ACHN (cell line): ENCODE results near the gene EFNA4.
A peak's percentile ranks its signal among the peaks of the same experiment; 100 is the strongest.

Source experiments
- DNase-seq: peaks from one replicate; pipeline ENCODE4 v3.0.0-alpha.2; 2015
- in situ Hi-C: cut with HindIII; loops from 2 replicates; pipeline ENCODE4 v1.10.0; 2017; ENCODE audit warnings: low sequenced_read_pairs, low pct_ligation_motif_present, low pct_unique_long_range_greater_than_20kb

Gene EFNA4

GRCh38 chr1:155049651-155050559 is 13.6 kb upstream of the EFNA4 start:
- in situ Hi-C loops, result no loop called here
- peak; percentile 42 for DNase-seq

DNA sequence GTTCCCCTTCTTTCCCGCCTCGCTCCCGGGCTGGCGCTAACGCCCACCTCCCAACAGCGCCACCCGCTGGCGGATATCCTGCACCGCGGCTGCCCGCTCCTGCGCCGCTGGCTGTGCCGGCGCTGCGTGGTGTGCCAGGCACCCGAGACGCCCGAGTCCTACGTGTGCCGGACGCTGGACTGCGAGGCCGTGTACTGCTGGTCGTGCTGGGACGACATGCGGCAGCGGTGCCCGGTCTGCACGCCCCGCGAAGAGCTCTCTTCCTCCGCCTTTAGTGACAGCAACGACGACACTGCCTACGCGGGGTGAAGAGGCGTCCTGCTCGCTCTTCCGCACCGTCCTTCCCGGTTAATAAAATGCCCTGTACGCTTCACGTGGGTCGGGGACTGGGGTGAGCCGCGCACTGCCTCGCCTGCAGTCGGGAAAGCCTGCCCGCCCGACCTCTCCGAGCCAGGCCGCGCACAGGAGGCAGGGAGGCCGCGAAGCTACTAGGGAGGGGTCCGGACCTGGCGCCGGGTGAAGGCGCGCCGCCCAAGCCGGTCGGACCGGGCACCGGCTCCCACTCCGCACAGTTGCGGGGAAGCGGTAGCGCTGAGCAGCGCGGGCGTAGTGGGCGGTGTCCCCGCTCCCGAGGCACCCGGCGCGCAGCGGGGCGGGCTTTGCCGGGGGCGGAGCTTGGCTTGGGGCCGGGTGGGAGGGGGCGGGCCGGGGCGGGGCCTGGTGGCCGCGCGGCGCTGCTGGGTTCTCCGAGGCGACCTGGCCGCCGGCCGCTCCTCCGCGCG is 12.8 kb upstream of the EFNA4 start, which contains the start of gene ADAM15:
Gene ADAM15, plus strand, starts transcription at position 757 of the 782 bp plus-strand sequence. CDS start 71 bp downstream, outside the sequence.
- in situ Hi-C loops, result no loop called here
- peak; percentile 90 for DNase-seq

DNA sequence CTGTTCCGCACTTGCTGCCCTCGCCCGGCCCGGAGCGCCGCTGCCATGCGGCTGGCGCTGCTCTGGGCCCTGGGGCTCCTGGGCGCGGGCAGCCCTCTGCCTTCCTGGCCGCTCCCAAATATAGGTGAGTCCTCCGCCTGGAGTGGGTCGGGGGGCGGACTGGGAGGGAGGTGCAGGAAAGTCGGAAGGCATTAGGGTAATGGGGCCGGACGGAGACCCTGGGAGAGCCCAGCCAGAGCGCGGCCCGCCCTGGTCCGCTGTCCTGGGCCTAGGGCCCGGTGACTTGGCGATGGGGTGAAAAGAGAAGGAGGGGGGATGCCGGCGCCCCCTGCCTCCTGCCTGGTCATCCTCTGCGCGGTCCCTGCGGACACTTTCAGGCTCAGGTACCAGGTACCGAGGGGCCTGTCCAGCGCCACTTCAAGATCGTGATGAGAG is 12.2 kb upstream of the EFNA4 start:
- in situ Hi-C loops, result no loop called here
- DNase-seq, result no peak

- DNase-seq, result peak; percentile 54
- in situ Hi-C loops, result no loop called here
Observed at GRCh38 chr1:155051777-155052398, 11.7 kb upstream of the EFNA4 start.

GRCh38 chr1:155052439-155053395 is 10.8 kb upstream of the EFNA4 start:
- peak; percentile 54 for DNase-seq
- in situ Hi-C loops, result no loop called here

DNA sequence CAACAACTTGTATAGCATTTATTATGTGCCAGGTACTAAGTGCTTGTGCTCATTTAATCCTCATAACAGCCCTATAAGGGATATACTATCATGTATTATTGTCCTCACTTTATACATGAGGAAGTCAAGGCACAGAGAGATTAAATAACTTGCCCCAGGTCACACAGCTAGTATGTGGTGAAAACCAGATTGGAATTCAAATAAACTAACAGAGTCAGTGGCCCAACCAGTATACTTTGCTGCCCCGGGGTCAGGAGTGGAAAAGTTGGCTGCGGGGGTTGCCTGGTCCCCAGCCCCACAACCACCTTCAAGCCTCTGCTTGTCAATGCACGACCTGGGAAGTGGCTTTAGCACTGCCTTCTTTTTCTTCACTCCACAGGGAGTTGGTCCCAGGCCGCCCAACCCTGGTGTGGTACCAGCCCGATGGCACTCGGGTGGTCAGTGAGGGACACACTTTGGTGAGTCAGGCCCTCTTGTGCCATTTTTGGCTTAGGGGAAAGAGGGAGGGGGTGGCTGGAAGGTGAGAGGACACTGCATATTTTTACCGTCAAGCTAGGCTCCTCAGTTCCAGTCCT is 9.9 kb upstream of the EFNA4 start:
- DNase-seq, result no peak
- in situ Hi-C loops, result no loop called here

DNA sequence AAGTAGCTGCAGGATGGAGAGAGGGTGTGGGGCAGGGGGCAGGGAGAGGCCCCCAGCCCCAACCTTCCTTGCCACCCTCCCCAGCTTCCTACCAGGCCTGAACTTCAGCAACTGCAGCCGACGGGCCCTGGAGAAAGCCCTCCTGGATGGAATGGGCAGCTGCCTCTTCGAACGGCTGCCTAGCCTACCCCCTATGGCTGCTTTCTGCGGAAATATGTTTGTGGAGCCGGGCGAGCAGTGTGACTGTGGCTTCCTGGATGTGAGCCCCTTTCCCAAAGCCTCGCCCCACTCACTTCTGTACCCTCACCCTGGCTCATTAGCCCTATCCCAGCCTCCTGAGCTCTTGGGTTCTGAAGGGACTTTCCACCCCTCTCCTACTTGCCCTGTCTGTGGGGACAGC is 6.4 kb upstream of the EFNA4 start:
- in situ Hi-C loops, result no loop called here
- DNase-seq, result no peak

GRCh38 chr1:155057788-155058211 is 5.7 kb upstream of the EFNA4 start:
- in situ Hi-C loops, result no loop called here
- DNase-seq, result no peak

DNA sequence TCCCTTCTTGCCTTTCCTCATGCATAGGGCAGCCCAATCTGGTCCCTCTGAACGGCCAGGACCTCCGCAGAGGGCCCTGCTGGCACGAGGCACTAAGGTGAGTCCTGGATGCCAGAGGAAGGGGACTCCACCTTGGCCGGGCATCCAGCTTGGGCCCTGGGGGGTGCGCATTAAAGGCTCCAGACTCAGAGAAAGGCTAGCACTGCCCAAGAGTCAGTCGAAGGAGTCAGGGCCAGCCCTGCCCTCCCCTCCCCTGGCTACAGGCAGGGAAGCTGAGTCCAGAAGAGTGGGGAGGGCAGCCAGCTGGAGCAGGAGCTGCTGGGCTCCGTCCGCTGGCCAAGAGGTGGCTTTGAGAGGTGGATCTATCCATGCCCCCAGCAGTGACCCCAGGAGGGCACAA is 2.8 kb upstream of the EFNA4 start:
- in situ Hi-C loops, result no loop called here
- DNase-seq, result no peak

- in situ Hi-C loops, result no loop called here
- DNase-seq, result peak; percentile 89
Observed at GRCh38 chr1:155061381-155062150, 2.0 kb upstream of the EFNA4 start.

GRCh38 chr1:155062151-155062686 is 1.3 kb upstream of the EFNA4 start:
- in situ Hi-C loops, result no loop called here
- peak; percentile 29 for DNase-seq

DNA sequence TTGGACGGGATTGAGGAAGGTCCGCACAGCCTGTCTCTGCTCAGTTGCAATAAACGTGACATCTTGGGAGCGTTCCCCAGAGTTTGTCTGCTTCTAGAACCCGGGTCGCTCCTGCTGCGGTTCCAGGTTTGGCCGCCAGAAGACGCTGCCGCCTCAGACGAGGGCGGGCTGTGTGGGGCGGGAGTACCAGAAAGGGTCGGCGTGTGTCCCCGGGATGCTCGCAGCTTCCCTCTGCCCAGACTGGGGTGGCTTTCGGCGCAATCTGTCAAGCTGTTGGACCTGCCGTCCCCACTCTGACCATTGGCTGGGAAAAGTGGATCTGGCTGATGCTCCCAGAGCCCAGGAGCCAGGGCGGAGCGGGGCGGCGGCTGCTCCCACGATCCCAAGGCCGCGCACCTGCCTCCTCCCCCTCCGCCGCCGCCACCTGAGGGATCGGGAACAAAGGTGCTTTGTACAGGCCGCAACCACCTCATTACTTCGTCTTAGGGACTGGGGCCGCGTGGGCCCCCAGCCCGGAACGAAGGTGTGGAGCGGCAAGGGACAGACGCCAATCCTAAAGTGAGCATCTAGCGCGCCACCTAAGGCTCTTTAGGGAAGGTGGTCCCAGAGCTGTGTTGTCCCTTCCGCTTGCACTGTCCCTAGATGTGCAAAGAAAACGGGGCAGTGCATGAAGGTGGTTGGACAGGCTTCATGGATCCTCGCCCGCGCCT is 683 bp upstream of the EFNA4 start:
- DNase-seq, result peak; percentile 74
- in situ Hi-C loops, result no loop called here

- DNase-seq, result peak; percentile 61
- in situ Hi-C loops, result no loop called here
Observed at GRCh38 chr1:155064111-155064831, 731 bp downstream of the EFNA4 start.

GRCh38 chr1:155064832-155065429 is 1.4 kb downstream of the EFNA4 start:
- in situ Hi-C loops, result no loop called here
- DNase-seq, result no peak

DNA sequence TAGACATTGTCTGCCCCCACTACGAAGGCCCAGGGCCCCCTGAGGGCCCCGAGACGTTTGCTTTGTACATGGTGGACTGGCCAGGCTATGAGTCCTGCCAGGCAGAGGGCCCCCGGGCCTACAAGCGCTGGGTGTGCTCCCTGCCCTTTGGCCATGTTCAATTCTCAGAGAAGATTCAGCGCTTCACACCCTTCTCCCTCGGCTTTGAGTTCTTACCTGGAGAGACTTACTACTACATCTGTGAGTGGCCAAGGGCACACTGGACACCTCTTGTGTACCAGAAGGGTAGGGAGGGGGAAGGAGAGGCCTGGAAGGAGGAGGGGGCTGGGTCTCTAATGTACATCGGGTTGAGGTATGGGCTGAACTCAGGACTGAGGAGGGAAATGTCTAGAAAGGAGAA is 3.2 kb downstream of the EFNA4 start:
- DNase-seq, result no peak
- in situ Hi-C loops, result no loop called here
